T follicular helper cell (primary cell): ENCODE results near the gene GRWD1.
"Not testable (repeated sequence)": the region's sequence is repeated elsewhere in the genome, so short reads cannot be mapped to it uniquely, and the experiment has no call there.

ENCODE experiments used
- DNase-seq: peaks from one replicate; pipeline ENCODE4 v3.0.0-alpha.2; 2020; ENCODE audit warnings: low read depth

The GRWD1 gene

DNA sequence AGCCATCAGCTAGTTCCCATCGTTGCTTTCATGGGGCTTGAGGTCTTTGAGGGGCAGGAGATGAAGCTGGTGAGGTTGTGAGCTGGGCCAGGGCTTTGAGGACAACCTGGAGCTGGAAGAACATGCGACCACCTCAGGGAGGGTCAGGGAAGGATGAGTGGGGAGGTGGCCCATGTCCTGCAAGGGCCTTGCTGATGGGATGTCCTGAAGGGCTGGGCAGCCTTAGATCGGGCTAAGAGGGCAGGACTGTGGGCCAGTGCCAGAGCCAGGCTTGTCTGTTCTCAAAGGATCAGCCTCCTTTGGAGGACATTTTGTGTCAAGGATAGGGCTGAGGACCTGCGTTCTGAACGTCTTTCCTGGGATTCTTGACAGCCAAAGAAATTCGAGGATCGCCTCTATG is 33.9 kb downstream of the GRWD1 start:
- no peak for DNase-seq

DNA sequence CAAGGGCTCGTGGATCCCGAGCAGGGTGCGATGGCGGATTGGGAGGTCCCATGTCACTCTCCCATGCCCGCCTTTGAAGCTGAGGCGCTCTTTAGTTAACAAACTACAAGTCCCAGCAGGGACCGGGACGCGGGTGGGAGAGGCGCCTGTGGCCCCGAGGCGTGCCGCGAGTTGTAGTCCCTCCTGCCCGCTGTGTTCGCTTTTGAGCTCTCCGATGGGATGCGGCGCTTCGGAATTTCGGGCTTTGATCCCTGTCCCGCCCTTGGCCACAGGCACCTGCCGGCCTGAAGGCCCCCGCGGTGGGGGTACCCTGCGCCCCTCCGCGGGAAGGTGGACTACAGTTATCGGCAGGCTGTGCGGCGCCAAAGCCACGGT is 34.4 kb downstream of the GRWD1 start:
- DNase-seq = no peak

DNA sequence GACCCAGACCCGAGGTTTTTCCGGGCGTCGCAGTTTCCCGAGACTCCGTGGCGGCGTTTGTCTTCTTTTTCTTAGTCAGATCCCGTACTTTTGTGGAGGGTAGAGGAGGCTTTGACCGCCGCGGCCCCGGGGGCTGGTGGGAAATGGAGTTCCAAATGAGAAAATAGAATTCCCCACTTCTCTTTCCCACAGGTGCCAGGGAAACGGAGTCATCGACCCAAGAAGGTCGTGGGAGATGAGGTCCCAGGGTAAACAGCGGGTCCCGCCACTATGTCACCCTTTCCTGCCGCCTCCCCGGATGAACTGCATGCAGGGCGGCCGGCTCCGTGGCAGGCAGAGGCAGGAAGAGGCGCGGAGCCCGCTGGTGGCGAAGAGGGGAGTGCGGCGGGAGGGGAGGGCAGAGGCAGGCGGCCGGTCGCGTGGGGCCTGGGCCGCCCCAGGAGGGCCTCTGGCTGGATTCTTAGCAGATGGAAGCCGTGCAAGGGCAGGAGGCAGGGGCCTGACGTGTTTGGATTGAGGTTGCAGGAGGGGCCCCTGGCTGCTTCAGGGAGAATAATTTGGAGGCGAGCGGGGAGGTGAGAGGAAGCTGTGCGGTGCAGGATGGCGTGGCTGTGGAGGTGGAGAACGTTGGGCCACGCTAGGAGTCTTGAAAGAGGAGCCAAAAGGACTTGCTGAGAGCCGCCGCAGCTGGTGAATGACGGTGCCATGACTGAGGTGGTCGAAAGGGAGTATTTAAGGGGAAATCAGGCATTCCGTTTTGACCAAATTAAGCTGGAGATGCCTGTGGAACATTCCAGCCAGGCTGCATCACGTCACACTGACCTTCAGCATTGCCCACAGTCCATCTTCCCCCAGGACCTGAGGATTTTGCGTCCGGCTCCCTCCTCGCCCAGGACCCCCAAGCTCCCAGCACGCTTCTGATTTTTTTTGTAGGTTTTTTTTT is 35.0 kb downstream of the GRWD1 start:
- DNase-seq = peak; percentile 42

DNA sequence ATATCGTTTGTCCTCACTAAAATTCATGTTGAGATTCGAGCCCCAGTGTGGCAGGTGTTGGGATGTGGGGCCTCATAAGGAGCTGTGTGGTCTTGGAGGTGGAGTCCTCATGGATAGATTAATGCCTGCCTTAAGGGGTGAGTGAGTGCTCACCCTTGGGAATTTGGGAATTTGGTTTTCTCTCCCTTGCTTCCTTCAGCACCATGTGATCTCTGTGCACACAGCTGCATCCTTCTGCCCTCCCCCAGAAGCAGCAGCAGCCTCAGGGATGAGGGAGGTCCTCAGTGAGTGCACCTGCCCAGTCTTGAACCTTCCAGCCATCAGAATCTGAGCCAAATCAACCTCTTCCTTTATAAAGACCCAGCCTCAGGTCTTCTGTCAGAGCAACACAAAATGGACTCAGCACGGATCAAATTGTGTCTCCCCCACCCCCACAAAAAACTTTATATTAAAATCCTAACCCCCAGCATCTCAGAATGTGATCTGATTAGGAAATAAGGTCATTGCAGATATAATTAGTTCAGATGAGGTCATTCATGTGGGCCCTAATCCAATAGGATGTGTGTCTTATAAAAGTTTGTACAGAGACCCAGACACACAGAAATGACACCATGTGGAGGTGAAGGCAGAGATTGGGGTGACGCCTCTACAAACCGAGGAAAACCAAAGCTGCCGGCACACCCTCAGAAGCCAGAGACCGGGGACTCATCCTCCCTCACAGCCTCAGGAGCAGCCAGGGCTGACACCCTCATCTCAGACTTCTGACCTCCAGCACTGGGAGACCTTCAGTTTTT is 36.3 kb downstream of the GRWD1 start:
- no peak for DNase-seq

DNA sequence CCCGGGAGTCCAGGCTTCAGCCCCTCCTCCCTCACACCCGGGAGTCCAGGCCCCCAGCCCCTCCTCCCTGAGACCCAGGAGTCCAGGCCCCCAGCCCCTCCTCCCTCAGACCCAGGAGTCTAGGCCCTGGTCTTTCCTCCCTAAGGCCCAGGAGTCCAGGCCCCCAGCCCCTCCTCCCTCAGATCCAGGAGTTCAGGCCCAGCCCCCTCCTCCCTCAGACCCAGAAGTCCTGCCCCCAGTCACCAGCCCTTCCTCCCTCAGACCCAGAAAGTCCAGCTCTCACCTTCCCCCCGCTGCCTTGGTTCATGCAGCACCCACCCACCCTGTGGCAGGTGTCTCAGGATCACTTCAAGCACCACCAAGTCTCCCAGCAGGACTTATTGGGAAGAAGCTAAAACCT is 37.5 kb downstream of the GRWD1 start:
- no peak for DNase-seq

DNA sequence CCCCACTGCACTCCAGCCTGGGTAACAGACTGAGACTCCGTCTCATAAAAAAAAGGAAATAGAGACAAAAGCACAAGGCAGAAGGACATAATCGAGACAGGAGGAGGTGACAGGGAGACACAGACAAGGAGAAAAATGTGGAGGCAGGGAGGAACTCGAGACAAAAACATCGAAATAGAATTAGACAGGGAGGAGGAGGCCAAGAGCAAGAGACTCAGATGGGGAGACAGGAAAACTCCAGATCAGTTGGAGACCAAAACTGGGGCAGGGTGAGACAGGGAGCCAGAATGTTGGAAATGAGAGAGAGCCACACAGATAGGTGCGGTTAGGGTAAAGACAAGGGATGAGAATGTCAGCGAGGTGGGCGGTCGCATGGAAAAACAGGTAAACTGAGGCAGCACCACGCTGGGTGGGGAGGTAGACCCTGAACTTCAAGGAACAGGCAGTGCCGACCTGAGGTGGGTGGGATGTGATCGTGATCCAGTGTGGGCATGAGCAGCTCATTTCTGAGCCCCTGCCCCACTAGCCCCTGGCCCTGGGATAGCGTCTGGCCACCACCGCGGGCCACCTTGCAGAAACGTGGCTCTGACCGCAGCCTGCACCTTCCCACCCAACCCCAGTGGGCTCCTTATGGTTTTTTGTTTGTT is 38.6 kb downstream of the GRWD1 start:
- no peak for DNase-seq

GRCh38 chr19:48484931-48485612 is 39.3 kb downstream of the GRWD1 start:
- DNase-seq = no peak

GRCh38 chr19:48486706-48487105 is 40.9 kb downstream of the GRWD1 start:
- DNase-seq = not testable (repeated sequence)

DNA sequence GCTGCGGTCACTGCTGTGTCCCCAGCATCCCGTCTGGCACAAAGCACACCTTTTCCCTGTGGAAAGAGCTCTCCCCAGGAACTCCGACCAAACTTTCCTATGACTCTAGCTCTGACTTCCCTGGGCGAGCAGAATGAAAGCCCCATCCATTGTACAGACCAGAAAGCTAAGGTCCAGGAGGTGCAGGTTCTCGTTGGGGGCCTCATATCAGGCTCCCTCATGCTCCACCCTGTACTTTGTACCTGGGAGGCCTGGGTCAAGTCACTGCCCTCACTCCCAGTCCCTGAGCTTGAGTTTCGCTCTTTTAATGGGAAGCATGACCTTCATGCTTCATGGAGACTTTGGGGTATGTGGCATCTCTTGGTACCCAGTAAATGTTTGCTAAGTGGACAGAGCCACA is 41.8 kb downstream of the GRWD1 start:
- no peak for DNase-seq

DNA sequence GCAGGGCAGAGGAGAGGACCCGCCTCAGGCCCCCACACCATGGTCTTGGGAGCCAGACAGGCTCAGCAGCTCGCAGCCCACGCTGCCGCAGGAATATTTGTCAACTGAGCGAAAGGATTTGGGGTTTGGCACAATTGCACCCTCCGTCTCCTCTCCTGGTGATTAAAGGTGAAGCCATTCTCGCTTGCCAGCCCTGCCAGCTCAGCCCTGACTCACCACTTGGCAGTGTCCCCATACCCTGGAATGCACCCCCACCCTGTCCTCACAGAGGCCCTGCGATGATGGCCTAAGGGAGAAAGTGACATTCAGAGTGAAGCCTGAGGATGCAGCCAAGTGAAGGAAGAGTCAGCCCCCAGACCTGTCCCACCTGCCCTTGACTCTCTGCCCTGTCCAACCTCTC is 42.2 kb downstream of the GRWD1 start:
- DNase-seq = no peak

DNA sequence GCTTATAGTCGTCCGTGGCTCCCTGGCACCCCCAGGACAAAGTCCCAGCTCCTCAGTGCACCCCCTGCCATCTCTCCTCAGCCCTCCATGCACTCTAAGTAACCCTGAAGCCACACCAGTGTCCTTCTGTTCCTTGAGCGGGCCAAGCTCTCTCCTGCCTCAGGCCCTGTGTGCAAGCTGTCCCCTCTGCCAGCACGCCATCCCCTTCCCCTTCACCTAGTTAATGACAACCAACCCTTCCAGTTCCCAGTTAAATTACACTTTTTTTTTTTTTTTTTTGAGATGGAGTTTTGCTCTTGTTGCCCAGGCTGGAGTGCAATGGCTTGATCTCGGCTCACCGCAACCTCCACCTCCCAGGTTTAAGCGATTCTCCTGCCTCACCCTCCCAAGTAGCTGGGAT is 42.7 kb downstream of the GRWD1 start:
- DNase-seq = not testable (repeated sequence)

- peak; percentile 64 for DNase-seq
These were observed 43.9 kb downstream of the GRWD1 start for GRCh38 chr19:48489608-48490216.

DNA sequence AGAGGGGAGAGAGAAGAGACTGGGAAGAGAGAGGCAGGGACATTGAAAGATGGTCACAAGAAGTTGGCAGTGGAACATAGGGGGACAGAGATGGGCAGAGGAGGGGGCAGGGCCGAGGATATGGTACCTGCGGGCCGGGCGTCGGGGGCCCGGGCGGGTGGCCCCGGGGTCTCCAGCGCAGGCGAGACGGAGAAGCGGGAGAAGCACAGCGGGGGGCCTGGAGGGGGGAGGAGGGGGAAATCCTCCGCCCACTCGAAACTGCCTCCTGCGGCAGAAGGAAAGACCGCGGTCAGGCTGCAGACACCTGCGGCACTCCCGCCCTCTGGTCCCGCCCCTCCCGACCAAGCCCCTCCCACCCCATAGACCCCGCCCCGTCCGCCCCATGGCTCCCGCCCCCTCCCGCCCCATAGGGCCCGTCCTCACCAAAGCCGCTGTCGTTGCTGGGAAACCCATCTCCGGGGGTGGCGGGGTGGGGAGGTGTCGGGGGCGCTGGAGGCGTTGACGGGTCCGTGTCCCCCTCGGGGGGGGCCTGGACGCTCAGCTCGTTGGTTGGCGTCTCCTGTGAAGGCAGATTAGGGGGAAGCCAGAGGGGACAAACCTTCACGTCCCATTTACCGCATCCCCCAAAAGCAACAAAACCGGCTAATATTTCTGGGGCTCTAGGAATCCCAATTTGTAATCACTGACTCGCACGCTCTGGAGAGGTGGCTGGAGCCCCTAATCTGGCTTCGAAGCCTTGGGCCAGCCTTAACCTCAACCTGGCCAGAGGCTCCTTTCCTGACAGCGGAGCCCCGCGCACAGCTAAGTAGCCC is 45.4 kb downstream of the GRWD1 start:
- peak; percentile 51 for DNase-seq

- no peak for DNase-seq
These were observed 46.0 kb downstream of the GRWD1 start for GRCh38 chr19:48491793-48492123.

DNA sequence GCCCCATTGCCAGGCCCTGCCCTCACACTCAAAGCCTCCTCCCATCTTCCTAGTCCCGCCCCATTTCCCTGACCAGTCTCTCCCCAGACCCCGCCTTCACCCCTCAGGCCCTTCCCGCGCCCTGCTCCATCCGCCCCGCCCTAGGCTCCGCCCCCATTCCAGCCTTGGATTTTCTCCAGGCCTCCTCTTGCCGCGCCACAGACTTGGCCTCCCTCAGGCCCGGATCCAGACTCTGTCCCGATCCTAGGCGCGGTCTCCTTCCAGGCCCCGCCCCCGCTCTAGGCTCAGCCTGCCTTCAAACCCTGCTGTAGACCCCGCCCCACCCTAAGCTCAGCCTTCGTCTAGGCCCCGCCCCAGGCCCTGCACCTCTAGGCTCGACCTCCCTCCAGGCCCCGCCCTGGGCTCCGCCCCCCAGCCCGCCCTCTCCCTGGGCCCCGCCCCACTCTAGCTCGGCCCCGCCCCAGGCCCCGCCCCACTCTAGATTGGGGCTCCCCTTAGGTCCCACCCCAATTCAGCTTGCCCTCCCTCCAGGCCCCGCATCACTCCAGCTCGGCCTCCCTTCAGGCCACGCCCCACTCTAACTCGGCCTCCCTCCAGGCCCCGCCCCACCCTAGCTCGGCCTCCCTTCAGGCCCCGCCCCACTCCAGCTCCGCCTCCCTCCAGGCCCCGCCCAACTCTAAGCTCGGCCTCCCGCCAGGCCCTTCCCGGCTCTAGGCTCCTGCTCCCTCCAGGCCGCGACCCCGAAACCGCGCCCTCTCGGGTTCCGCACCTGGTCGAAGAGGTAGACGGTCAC is 47.3 kb downstream of the GRWD1 start:
- DNase-seq = peak; percentile 75

- DNase-seq = no peak
These were observed 48.1 kb downstream of the GRWD1 start for GRCh38 chr19:48493718-48494401.

DNA sequence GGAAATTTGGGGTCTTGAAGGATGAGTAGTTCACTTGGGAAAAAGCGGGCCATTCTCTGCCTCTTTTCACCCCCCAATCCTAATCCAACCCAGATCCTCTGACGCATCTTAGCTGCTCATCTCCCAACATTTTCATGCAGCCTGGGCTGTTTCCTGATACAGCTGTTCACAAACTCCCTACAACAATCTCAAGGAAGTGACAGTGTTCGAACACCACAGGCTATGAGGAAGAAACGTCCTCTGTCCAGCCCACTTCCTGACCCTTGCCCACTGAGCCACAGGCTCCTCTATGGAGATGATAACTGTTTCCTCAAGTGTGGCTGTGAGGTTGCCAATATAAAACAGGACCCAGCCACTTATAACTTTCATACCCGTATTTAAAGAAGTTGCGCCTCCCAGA is 49.6 kb downstream of the GRWD1 start:
- DNase-seq = no peak

- DNase-seq = no peak
These were observed 51.4 kb downstream of the GRWD1 start for GRCh38 chr19:48496959-48497727.
